Gastrocnemius medialis (tissue), 4 donors: ENCODE results near the gene CHCHD5. TPM values are rescaled to one million over a fixed set of nuclear protein-coding genes. Genes with fewer than 3 reads are reported as not detected.

Source experiments
- ATAC-seq, 2 donors: fragments of 150-250 bp; one replicate each; pipeline ENCODE4 v1.9.1; 2016
- DNase-seq, 2 donors: peaks; one replicate each; pipeline ENCODE4 v3.0.0-alpha.2; 2019
- H3K27ac ChIP-seq, 4 donors: fragments of 200-600 bp; sonication (generic); 1 replicate in 1 of 4; 2 replicates in 3 of 4; pipeline ENCODE4 v1.5.1; 2016 to 2018; ENCODE audit warnings: mild to moderate bottlenecking in 2 of 4, moderate library complexity in 1 of 4
- H3K27me3 ChIP-seq, 3 donors: fragments of 200-600 bp; sonication (generic) in 2 of 3; 1 replicate in 1 of 3; 2 replicates in 2 of 3; pipeline versions ENCODE4 v1.5.1 to v1.6.0; 2016 to 2019; ENCODE audit warnings: mild to moderate bottlenecking in 1 of 3, moderate library complexity in 1 of 3
- H3K36me3 ChIP-seq, 2 donors: fragments of 200-600 bp; sonication (generic) in 1 of 2; one replicate each; pipeline ENCODE4 v1.5.1; 2017 to 2018
- H3K4me1 ChIP-seq, 2 donors: fragments of 200-600 bp; sonication (generic) in 1 of 2; one replicate each; pipeline ENCODE4 v1.5.1; 2016 to 2017; ENCODE audit warnings: mild to moderate bottlenecking in 2 of 2
- H3K4me3 ChIP-seq, 4 donors: fragments of 200-600 bp; sonication (generic) in 3 of 4; 1 replicate in 1 of 4; 2 replicates in 3 of 4; pipeline ENCODE4 v1.5.1; 2016 to 2019; ENCODE audit warnings: mild to moderate bottlenecking in 2 of 4
- H3K9me3 ChIP-seq, 3 donors: fragments of 200-600 bp; sonication (generic) in 2 of 3; 1 replicate in 1 of 3; 2 replicates in 2 of 3; pipeline ENCODE4 v1.5.1; 2016 to 2019
- POLR2A ChIP-seq, 2 donors: fragments of 450-650 bp; IDR thresholded peaks; one replicate each; pipeline ENCODE4 v1.6.1; 2017; ENCODE audit warnings: antibody characterized with exemption in 2 of 2, mild to moderate bottlenecking in 2 of 2, moderate library complexity in 2 of 2
- in situ Hi-C, 4 donors: fragments of 200-750 bp; cut with MboI; loops; one replicate each; pipeline versions ENCODE4 v1.15.0 to v1.8.0; 2017; ENCODE audit warnings: low sequenced_read_pairs in 4 of 4
- intact Hi-C: fragments of 100-400 bp; cut with DNase I; formaldehyde crosslinking; loops from one replicate; pipeline ENCODE4 v1.15.1; 2023; ENCODE audit warnings: low total_unique reads
- total RNA-seq, 4 donors: library from RNA; depleted of rRNA; stranded (reverse); fragments of >200 nt; gene quantifications; one replicate each; pipeline versions ENCODE4 v1.1.0 to v1.2.3, GENCODE V29; 2016
- TF ChIP-seq, protein P1 (sequence below), 5 experiments: fragments of 450-650 bp in 3 of 5; fragments of 200-600 bp in 2 of 5; sonication (generic) in 2 of 5; IDR thresholded peaks in 4 of 5; conservative IDR thresholded peaks in 1 of 5; 1 replicate in 4 of 5; 2 replicates in 1 of 5; pipeline ENCODE4 v1.5.1; 2016 to 2019; ENCODE audit warnings: antibody characterized with exemption in 5 of 5, mild to moderate bottlenecking in 3 of 5, moderate library complexity in 3 of 5

Gene CHCHD5
- total RNA-seq, 4 donors from 2014 or later = 13.2 to 26.6 (median 24.1) TPM

DNA sequence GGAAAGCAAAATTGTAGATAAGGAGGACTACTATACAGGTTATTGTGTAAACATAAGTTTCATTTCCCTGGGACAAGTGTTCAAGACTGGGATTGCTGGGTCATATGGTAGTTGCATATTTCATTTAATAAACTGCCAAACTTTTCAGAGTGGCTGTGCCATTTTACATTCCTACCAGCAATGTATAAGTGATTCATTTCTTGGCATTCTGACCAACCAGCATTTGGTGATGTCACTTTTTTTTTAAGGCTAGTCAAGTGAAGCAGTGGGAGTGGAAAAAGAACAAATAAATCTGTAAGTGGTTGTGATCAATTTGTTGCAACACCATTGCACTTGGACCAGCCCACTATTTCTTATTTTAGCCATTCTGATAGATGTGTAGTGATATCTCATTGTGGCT, 5.2 kb upstream of the CHCHD5 start:
- ATAC-seq = no peak
- no peak overlapping the region for H3K27ac ChIP-seq
- TF ChIP-seq, protein P1, sequence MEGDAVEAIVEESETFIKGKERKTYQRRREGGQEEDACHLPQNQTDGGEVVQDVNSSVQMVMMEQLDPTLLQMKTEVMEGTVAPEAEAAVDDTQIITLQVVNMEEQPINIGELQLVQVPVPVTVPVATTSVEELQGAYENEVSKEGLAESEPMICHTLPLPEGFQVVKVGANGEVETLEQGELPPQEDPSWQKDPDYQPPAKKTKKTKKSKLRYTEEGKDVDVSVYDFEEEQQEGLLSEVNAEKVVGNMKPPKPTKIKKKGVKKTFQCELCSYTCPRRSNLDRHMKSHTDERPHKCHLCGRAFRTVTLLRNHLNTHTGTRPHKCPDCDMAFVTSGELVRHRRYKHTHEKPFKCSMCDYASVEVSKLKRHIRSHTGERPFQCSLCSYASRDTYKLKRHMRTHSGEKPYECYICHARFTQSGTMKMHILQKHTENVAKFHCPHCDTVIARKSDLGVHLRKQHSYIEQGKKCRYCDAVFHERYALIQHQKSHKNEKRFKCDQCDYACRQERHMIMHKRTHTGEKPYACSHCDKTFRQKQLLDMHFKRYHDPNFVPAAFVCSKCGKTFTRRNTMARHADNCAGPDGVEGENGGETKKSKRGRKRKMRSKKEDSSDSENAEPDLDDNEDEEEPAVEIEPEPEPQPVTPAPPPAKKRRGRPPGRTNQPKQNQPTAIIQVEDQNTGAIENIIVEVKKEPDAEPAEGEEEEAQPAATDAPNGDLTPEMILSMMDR (IDR thresholded peaks at IDR 0.05 in 4 of 5, conservative IDR thresholded peaks at IDR 0.05 in 1 of 5) = no peak
- TF ChIP-seq POLR2A (IDR thresholded peaks at IDR 0.05) = no peak
- in situ Hi-C loops = loop anchor here in 1 of 4 donors (25.0 kb wide), 1 partner anchor 317 kb away; the partner anchor contains the start of gene ZC3H8
- H3K4me3 ChIP-seq = no peak overlapping the region
- H3K36me3 ChIP-seq = peaks cover 0 to 24% of the 10 kb centered on the region in 2 donors
- no peaks in the 10 kb centered on the region for H3K9me3 ChIP-seq
- no peak for DNase-seq
- H3K4me1 ChIP-seq = peaks cover 12 to 17% of the 10 kb centered on the region in 2 donors
- no peaks in the 10 kb centered on the region for H3K27me3 ChIP-seq
- intact Hi-C loops = no loop called here

- peaks cover 0 to 15% of the 10 kb centered on the region in 2 donors for H3K36me3 ChIP-seq
- no peak overlapping the region for H3K4me3 ChIP-seq
- in situ Hi-C loops = loop anchor here (5.0 to 25.0 kb wide), 3 partner anchors 95 to 318 kb away; partner anchors contain the start of genes TTL (in 3 of the 4) and ZC3H8 (in 1 of the 4)
Measured at GRCh38 chr2:112580084-112580483, 4.3 kb upstream of the CHCHD5 start.

GRCh38 chr2:112582314-112582746, 2.1 kb upstream of the CHCHD5 start:
- Histone ChIP-seq H3K4me1 (peaks cover 23 to 29% of the 10 kb centered on the region in 2 donors), H3K4me3 (no peak overlapping the region), H3K36me3 (peaks cover 0 to 16% of the 10 kb centered on the region in 2 donors), H3K27ac (peak overlapping the region in 2 of 4 donors; percentile 93 to 94), H3K27me3 (no peaks in the 10 kb centered on the region), H3K9me3 (no peaks in the 10 kb centered on the region)
- DNase-seq (no peak), ATAC-seq (peak in 1 of 2 donors; percentile 8)
- intact Hi-C loops (loop anchor here (2.0 kb wide), 1 partner anchor 40 kb away; the partner anchor contains the start of gene POLR1B), in situ Hi-C loops (loop anchor here (5.0 to 25.0 kb wide), 3 partner anchors 98 to 320 kb away; partner anchors contain the start of genes TTL (in 3 of the 4) and ZC3H8 (in 1 of the 4))
- no peak for TF ChIP-seq POLR2A (IDR thresholded peaks at IDR 0.05)
- TF ChIP-seq, protein P1 (IDR thresholded peaks at IDR 0.05 in 4 of 5, conservative IDR thresholded peaks at IDR 0.05 in 1 of 5) = peak; percentile 31 to 66 (median 63)

More at GRCh38 chr2:112580084-112580483, 4.3 kb upstream of the CHCHD5 start:
- peaks cover 13 to 21% of the 10 kb centered on the region in 2 donors for H3K4me1 ChIP-seq
- H3K27me3 ChIP-seq = no peaks in the 10 kb centered on the region
- H3K27ac ChIP-seq = no peak overlapping the region
- ATAC-seq = no peak
- TF ChIP-seq, protein P1 (IDR thresholded peaks at IDR 0.05 in 4 of 5, conservative IDR thresholded peaks at IDR 0.05 in 1 of 5) = no peak
- no peak for TF ChIP-seq POLR2A (IDR thresholded peaks at IDR 0.05)
- DNase-seq = no peak
- no peaks in the 10 kb centered on the region for H3K9me3 ChIP-seq
- intact Hi-C loops = no loop called here

DNA sequence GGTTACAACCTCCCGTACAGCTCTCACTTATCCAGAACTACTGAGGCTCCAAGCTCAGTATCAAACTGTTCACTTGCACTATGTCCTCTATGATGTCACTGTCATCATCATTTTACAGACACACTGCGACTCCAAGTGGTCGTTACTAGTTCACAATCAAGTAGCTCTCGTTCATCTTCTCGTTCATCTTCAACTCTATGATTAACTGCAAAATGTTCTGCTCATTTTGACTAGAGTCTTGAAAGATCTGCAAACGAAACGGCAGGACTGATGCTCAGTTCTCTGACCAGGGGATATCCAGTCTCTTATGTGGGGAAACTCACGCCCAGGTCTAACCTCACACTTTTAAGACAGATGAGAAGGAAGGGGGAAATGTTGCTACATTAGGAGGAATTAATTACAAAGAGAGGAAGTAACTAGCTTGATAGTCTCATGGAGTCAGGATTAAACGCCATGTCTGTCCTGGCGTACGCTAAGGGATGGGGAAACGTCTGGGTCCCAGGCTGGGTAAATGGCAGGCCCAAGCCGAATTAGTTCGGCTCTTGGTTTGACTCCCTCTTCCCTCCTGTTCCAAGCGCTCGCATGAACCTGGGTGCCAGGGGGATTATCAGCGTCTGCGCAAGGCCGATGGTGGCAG, 794 bp upstream of the CHCHD5 start:
- intact Hi-C loops = loop anchor here (1.0 to 2.0 kb wide), 4 partner anchors 41 to 529 kb away; partner anchors contain the start of genes POLR1B, SLC20A1 and TMEM87B
- no peaks in the 10 kb centered on the region for H3K27me3 ChIP-seq
- in situ Hi-C loops = loop anchor here (5.0 to 25.0 kb wide), 3 partner anchors 99 to 321 kb away; partner anchors contain the start of genes TTL (in 3 of the 4) and ZC3H8 (in 1 of the 4)
- H3K27ac ChIP-seq = peak overlapping the region; percentile 93 to 99 (median 96)
- TF ChIP-seq, protein P1 (IDR thresholded peaks at IDR 0.05 in 4 of 5, conservative IDR thresholded peaks at IDR 0.05 in 1 of 5) = no peak
- TF ChIP-seq POLR2A (IDR thresholded peaks at IDR 0.05) = no peak
- peak overlapping the region; percentile 70 to 86 (median 76) for H3K4me3 ChIP-seq
- DNase-seq (no peak), ATAC-seq (no peak)
- H3K4me1 ChIP-seq = peaks cover 34 to 40% of the 10 kb centered on the region in 2 donors
- no peaks in the 10 kb centered on the region for H3K9me3 ChIP-seq
- peaks cover 0 to 16% of the 10 kb centered on the region in 2 donors for H3K36me3 ChIP-seq
